HG02763 (cell line): ENCODE measurements around the gene RERG.

Source experiments
- ATAC-seq: cut with Tn5 transposase; IDR thresholded peaks from one replicate; pipeline ENCODE4 v1.9.1; 2021; ENCODE audit warnings: mild to moderate bottlenecking, moderate library complexity; ENCODE audit not compliant: unreplicated experiment

RERG gene

GRCh38 chr12:15192720-15193119, 28.5 kb downstream of the RERG start:
- ATAC-seq, result no peak

- no peak for ATAC-seq
Measured at GRCh38 chr12:15188127-15188526, 33.1 kb downstream of the RERG start.

GRCh38 chr12:15186597-15186996, 34.6 kb downstream of the RERG start:
- no peak for ATAC-seq

GRCh38 chr12:15184484-15184883, 36.7 kb downstream of the RERG start:
- no peak for ATAC-seq

GRCh38 chr12:15183821-15184220, 37.4 kb downstream of the RERG start:
- ATAC-seq, result no peak

GRCh38 chr12:15181017-15181683, 40.1 kb downstream of the RERG start:
- ATAC-seq, result no peak

GRCh38 chr12:15180325-15180724, 40.9 kb downstream of the RERG start:
- no peak for ATAC-seq

GRCh38 chr12:15179672-15180071, 41.5 kb downstream of the RERG start:
- ATAC-seq, result no peak

GRCh38 chr12:15173142-15173541, 48.1 kb downstream of the RERG start:
- ATAC-seq, result no peak

GRCh38 chr12:15172060-15172822, 49.0 kb downstream of the RERG start:
- ATAC-seq, result no peak

- no peak for ATAC-seq
Measured at GRCh38 chr12:15171012-15171655, 50.1 kb downstream of the RERG start.

GRCh38 chr12:15168026-15168678, 53.1 kb downstream of the RERG start:
- ATAC-seq, result no peak

GRCh38 chr12:15165012-15165659, 56.1 kb downstream of the RERG start:
- ATAC-seq, result no peak

GRCh38 chr12:15163030-15163976, 57.9 kb downstream of the RERG start:
- no peak for ATAC-seq

- ATAC-seq, result no peak
Measured at GRCh38 chr12:15158083-15158482, 63.1 kb downstream of the RERG start.

GRCh38 chr12:15157269-15157671, 63.9 kb downstream of the RERG start:
- no peak for ATAC-seq

GRCh38 chr12:15155271-15155670, 65.9 kb downstream of the RERG start:
- ATAC-seq, result no peak

- no peak for ATAC-seq
Measured at GRCh38 chr12:15154103-15154502, 67.1 kb downstream of the RERG start.

- ATAC-seq, result no peak
Measured at GRCh38 chr12:15152868-15153267, 68.3 kb downstream of the RERG start.

- no peak for ATAC-seq
Measured at GRCh38 chr12:15152456-15152855, 68.8 kb downstream of the RERG start.
